ENCODE data around the gene SNCB.

The SNCB gene

GRCh38 chr5:176644294-176644693 lies 14.0 kb upstream of the SNCB start:
- DNase-seq: no peak

DNA sequence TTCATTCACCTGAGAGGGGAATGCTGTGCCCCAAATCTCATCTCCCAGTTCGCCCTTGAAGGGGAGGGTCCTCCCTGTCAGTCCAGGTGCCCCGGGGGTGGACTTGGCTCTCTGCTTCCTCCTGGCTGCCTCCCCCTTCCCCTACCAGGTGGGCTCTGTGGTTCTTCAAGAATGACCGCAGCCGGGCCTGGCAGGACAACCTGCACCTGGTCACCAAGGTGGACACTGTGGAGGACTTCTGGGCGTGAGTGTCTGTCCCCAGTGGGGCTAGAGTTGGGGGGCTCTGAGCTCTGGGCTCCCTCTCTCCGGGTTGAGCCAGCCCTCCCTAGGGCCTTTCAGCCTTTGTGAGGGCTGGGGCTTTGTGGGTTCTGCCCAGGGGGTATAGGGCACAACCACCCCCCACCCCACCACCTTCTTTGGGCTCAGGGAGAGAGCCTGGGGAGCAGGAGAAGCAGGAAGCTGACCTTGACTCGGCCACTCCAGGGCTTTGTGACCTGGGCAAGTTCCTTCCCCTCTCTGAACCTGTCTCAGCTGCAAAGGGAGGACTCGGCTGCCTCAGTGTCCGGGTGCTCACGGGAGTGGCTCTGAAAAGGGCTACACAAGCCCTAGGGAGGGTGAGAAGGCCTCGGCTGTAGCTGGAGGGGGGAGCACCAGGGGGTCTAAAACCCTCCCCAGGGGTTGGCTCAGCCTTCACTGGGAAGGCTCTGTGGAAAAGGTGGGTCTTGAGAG lies 13.3 kb upstream of the SNCB start:
- no peak for DNase-seq

- DNase-seq: no peak
These were observed 12.5 kb upstream of the SNCB start for GRCh38 chr5:176642675-176643490.

- DNase-seq: no peak
These were observed 10.3 kb upstream of the SNCB start for GRCh38 chr5:176640616-176641015.

- no peak for DNase-seq
These were observed 9.6 kb upstream of the SNCB start for GRCh38 chr5:176639981-176640380.

GRCh38 chr5:176639208-176639607 lies 8.9 kb upstream of the SNCB start:
- DNase-seq: no peak

DNA sequence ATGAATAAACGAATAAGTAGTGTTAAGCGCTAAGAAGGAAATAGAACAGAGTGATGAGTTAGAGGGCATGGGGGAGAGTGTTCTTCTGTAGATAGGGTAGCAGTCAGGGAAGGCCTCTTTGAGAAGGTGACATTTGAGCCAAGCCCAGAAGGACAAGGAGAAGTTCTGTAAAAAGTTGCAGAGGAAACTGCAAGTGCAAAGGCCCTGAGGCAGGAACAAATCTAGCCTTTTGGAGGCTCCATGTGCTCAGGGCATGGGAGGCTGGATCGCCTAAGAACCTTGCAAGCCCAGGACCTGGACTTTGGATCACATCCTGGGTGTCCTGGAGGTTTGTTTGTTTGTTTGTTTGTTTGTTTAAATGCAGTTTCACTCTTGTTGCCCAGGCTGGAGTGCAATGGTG lies 8.1 kb upstream of the SNCB start:
- no peak for DNase-seq

DNA sequence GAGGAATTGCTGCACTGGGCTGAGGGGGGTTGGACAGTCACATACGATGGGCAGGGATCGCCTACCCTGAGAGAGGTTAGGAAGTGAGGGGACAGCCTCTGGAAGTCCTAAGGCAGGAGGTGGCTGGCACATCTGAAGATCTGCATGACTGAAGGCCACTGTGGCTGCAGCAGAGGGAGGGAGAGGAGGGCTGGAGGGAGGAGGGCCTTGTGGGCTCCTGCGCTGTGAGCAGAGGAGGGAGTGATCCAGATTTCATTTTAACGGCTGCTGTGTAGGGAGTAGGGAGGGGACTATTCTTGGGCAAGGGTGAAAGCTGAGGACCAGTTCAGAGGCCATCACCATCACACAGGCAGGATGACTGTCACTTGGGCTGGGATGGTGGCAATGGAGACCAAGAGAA lies 7.2 kb upstream of the SNCB start:
- DNase-seq: no peak

GRCh38 chr5:176636426-176636825 lies 6.1 kb upstream of the SNCB start:
- DNase-seq: no peak

GRCh38 chr5:176633598-176633997 lies 3.3 kb upstream of the SNCB start:
- DNase-seq: no peak

- no peak for DNase-seq
These were observed 2.4 kb upstream of the SNCB start for GRCh38 chr5:176632745-176633144.

GRCh38 chr5:176631383-176632200 lies 1.3 kb upstream of the SNCB start:
- no peak for DNase-seq

DNA sequence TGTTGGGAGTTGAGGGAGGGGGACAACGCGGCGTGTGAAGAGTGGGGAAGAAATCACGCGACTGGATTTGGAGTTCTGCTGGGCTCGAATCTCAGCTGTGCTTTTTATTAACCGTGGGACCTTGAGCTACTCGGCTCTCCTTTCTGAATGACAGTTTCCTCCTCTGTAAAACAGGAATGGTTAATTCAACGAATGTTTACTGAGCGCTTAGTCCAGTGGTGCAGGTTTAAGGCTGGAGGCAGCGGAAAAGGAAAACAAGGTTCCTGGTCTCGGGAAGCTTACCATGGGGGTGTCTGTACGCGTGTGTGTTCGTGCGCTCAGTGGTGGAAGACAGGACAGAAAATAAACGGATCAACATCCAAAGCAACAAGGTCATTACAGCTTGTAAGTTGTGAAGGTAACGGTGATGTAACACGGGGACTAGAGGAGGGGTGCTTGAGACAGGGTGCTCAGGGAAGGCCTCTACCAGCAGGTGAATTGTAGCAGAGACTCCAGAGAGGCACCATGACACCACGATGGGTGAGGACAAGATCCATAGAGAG lies 418 bp upstream of the SNCB start:
- no peak for DNase-seq

- DNase-seq: no peak
These were observed 949 bp downstream of the SNCB start for GRCh38 chr5:176629317-176629852.

DNA sequence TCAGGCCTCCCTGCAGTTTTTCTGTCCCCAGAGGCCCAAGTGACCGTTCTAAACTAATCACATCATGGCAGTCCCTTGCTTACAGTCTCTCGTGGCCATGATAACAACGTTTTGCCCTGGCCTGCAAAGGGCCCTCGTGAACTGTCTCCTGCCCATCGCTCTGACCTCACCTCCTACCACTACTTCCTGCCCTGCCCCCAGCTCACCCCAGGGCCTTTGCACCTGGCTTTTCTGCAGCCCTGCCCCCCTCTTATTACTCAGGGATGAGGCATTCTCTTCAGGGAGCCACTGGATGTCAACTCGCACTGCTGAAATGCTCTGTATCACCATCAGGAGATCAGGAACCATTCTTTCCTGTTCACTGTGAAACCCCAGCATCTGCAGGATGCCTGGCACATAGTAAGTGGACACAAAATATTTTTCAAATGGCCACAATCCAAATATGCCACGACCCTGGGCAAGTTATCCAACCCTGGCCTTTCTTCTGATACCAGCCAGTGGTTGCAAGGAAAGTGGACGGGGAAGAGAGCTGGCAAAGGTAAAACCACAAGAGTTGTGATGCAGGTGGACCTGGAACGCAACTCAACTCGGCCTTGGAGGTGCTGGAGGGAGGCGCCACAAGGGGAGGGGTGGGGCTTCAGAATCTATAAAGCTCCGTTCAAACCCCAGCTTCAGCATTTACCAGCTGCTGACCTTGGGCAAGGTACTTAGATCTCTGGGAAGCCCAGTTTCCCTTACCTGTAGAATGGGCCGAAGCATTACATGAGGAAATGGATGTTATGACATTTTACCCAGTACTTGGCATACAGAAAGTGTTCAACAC lies 1.7 kb downstream of the SNCB start:
- no peak for DNase-seq

- no peak for DNase-seq
These were observed 2.8 kb downstream of the SNCB start for GRCh38 chr5:176627582-176627981.

- no peak for DNase-seq
These were observed 3.5 kb downstream of the SNCB start for GRCh38 chr5:176626876-176627236.

- no peak for DNase-seq
These were observed 4.1 kb downstream of the SNCB start for GRCh38 chr5:176625966-176626875.

DNA sequence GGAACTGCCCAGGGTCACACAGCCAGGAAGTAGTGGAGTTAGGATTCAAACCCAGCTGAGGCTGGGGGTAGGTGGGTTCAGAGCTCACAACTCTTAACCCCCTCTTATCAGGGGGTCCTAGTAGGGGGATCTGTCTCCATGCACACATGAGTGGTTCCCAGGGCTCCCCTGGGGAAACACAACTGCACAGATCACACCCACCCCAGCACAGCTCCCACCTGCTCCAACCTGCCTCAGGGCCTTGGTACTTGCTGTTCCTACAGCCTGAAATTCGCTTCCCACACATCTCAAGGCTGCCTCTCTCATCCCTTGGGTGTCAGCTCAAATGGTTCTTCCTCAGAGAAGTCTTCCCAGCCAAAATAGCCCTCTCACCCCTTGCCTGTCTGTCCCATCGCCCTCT lies 4.8 kb downstream of the SNCB start:
- DNase-seq: no peak

DNA sequence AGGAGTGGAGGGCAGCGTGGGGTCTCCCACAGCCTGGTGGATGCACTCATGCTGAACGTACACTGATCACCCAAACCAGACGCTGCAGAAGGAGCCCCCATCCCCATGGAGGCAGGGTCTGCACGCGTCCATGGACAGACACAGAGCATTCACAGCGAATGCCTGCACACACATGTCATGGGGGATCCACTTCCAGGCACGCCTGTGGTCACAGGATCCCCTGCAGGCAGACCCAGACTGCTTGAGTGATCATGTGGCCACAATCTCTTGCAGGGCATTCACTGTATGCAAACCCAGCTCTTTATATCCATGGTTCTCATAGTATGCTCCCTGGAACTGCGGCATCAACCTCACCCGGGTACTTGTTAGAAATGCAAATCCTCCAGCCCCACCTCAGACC lies 5.4 kb downstream of the SNCB start:
- no peak for DNase-seq

- no peak for DNase-seq
These were observed 6.2 kb downstream of the SNCB start for GRCh38 chr5:176624142-176624541.
